Neutrophil (primary cell): ENCODE data around the gene SMC1A.

Experiments
- H3K27ac ChIP-seq: fragments of 200-600 bp; sonication (generic); 2 replicates; pipeline ENCODE4 v1.5.1; 2016; ENCODE audit warnings: mild to moderate bottlenecking, moderate library complexity
- H3K27me3 ChIP-seq: fragments of 200-600 bp; sonication (generic); 2 replicates; pipeline ENCODE4 v1.6.0; 2016; ENCODE audit warnings: mild to moderate bottlenecking
- H3K36me3 ChIP-seq: fragments of 200-600 bp; sonication (generic); 2 replicates; pipeline ENCODE4 v1.5.1; 2017
- H3K4me1 ChIP-seq, 2 experiments: fragments of 200-600 bp in 1 of 2; sonication (generic) in 1 of 2; 1 replicate in 1 of 2; 2 replicates in 1 of 2; pipeline versions ENCODE4 v1.5.1 to v1.6.1; 2013 to 2016; ENCODE audit warnings: low read depth in 1 of 2, low read length in 1 of 2, mild to moderate bottlenecking in 1 of 2, moderate library complexity in 1 of 2; ENCODE audit not compliant: control insufficient read depth in 1 of 2, insufficient read depth in 1 of 2
- H3K4me3 ChIP-seq, 2 experiments: fragments of 200-600 bp in 1 of 2; sonication (generic) in 1 of 2; 1 replicate in 1 of 2; 2 replicates in 1 of 2; pipeline ENCODE4 v1.5.1; 2013 to 2016; ENCODE audit warnings: low read depth in 1 of 2, low read length in 1 of 2, mild to moderate bottlenecking in 1 of 2, moderate library complexity in 1 of 2
- H3K9me3 ChIP-seq: fragments of 200-600 bp; sonication (generic); 2 replicates; pipeline ENCODE4 v1.5.1; 2016
- CTCF ChIP-seq: fragments of 200-600 bp; sonication (generic); IDR thresholded peaks from 2 replicates; pipeline ENCODE4 v1.5.1; 2016; ENCODE audit warnings: antibody characterized with exemption

SMC1A gene

GRCh38 chrX:53435997-53436396 lies 13.5 kb upstream of the SMC1A start:
- Histone ChIP-seq H3K36me3 (no peaks in the 10 kb centered on the region), H3K4me3 (no peak overlapping the region), H3K27me3 (no peaks in the 10 kb centered on the region), H3K4me1 (peaks cover 23 to 24% of the 10 kb centered on the region in 2 experiments), H3K9me3 (no peaks in the 10 kb centered on the region), H3K27ac (no peak overlapping the region)
- peak; percentile 80 for TF ChIP-seq CTCF

GRCh38 chrX:53433651-53434639 lies 11.5 kb upstream of the SMC1A start, which contains the start of gene HSD17B10:
Gene HSD17B10, minus strand, starts transcription at chrX:53434370. Its CDS starts 25 bp downstream, at chrX:53434345.
- no peaks in the 10 kb centered on the region for H3K36me3 ChIP-seq
- no peaks in the 10 kb centered on the region for H3K27me3 ChIP-seq
- H3K4me3 ChIP-seq: peak within 1 kb of the TSS; percentile 62 to 69
- TF ChIP-seq CTCF: peak; percentile 34
- peaks cover 15 to 16% of the 10 kb centered on the region in 2 experiments for H3K4me1 ChIP-seq
- no peaks in the 10 kb centered on the region for H3K9me3 ChIP-seq
- peak within 1 kb of the TSS; percentile 73 for H3K27ac ChIP-seq

GRCh38 chrX:53430231-53430630 lies 7.8 kb upstream of the SMC1A start:
- no peak for TF ChIP-seq CTCF
- Histone ChIP-seq H3K27ac (no peak overlapping the region), H3K4me1 (peaks cover 11 to 15% of the 10 kb centered on the region in 2 experiments), H3K9me3 (no peaks in the 10 kb centered on the region), H3K27me3 (no peaks in the 10 kb centered on the region), H3K36me3 (no peaks in the 10 kb centered on the region), H3K4me3 (no peak overlapping the region)

GRCh38 chrX:53429755-53430154 lies 7.3 kb upstream of the SMC1A start:
- no peaks in the 10 kb centered on the region for H3K27me3 ChIP-seq
- H3K36me3 ChIP-seq: no peaks in the 10 kb centered on the region
- no peak overlapping the region for H3K4me3 ChIP-seq
- no peak for TF ChIP-seq CTCF
- no peaks in the 10 kb centered on the region for H3K9me3 ChIP-seq
- H3K4me1 ChIP-seq: peaks cover 10 to 13% of the 10 kb centered on the region in 2 experiments
- H3K27ac ChIP-seq: no peak overlapping the region

- H3K4me3 ChIP-seq: peak within 1 kb of the TSS; percentile 78 to 88
- H3K27ac ChIP-seq: peak within 1 kb of the TSS; percentile 93
- no peaks in the 10 kb centered on the region for H3K36me3 ChIP-seq
- no peak for TF ChIP-seq CTCF
- no peaks in the 10 kb centered on the region for H3K27me3 ChIP-seq
- no peaks in the 10 kb centered on the region for H3K9me3 ChIP-seq
- peaks cover 7 to 23% of the 10 kb centered on the region in 2 experiments for H3K4me1 ChIP-seq
Observed at GRCh38 chrX:53422861-53423306, 430 bp upstream of the SMC1A start, which contains the start of gene RIBC1. Gene RIBC1, plus strand, starts transcription at chrX:53422873. Its CDS starts 3,404 bp downstream, at chrX:53426277.
